ENCODE results near the gene NAV3. TPM values are rescaled to one million over a fixed set of nuclear protein-coding genes. Genes with fewer than 3 reads are reported as not detected.

Gene NAV3
- total and polyA plus RNA-seq, 2 of the 4 experiments (the other 2 are of a cell fraction) = 25.5 to 106 TPM

GRCh38 chr12:78189656-78190055 lies 359.0 kb downstream of the NAV3 start:
- TF ChIP-seq SMC3 (IDR thresholded peaks at IDR 0.05; ENCODE audit: low read depth, low read length) (no peak), MAFK (IDR thresholded peaks at IDR 0.05; ENCODE audit: low read depth, low read length) (no peak), MAZ (IDR thresholded peaks at IDR 0.05; ENCODE audit: borderline replicate concordance, low read depth, low read length) (no peak), CHD1 (IDR thresholded peaks at IDR 0.05; ENCODE audit: low read depth, low read length) (no peak), ELK1 (IDR thresholded peaks at IDR 0.05; ENCODE audit: borderline replicate concordance, low read depth, low read length) (no peak), USF2 (IDR thresholded peaks at IDR 0.05; ENCODE audit: low read depth, low read length) (no peak), FOS (IDR thresholded peaks at IDR 0.05; ENCODE audit: low read depth, low read length) (no peak), RFX5 (IDR thresholded peaks at IDR 0.05; ENCODE audit: low read depth, low read length) (no peak), CEBPB (IDR thresholded peaks at IDR 0.05; ENCODE audit: low read depth, low read length) (no peak), POLR2A (IDR thresholded peaks at IDR 0.05; ENCODE audit: low read depth, low read length) (no peak), NFE2L2 (IDR thresholded peaks at IDR 0.05; ENCODE audit: low read depth, low read length) (no peak), RCOR1 (IDR thresholded peaks at IDR 0.05; ENCODE audit: insufficient replicate concordance, low read length) (no peak), RAD21 (IDR thresholded peaks at IDR 0.05; ENCODE audit: low read length) (no peak), MXI1 (IDR thresholded peaks at IDR 0.05; ENCODE audit: borderline replicate concordance, low read depth, low read length) (no peak), BHLHE40 (IDR thresholded peaks at IDR 0.05; ENCODE audit: low read depth, low read length) (no peak), CTCF (conservative IDR thresholded peaks at IDR 0.05; ENCODE audit: low read depth, low read length) (no peak)
- Histone ChIP-seq H3K4me1 (ENCODE audit: control insufficient read depth, insufficient read depth, low read length) (peaks cover 6% of the 10 kb centered on the region; the same call in 1 of the 2 replicates), H3K23ac (ENCODE audit: low read depth, low read length) (no peak overlapping the region), H3K14ac (replicated peaks; ENCODE audit: low read depth, low read length) (no peak overlapping the region), H4K20me1 (ENCODE audit: insufficient read depth, low read length) (no peaks in the 10 kb centered on the region), H2BK15ac (ENCODE audit: low read depth, low read length) (no peak overlapping the region), H3K9ac (ENCODE audit: low read depth, low read length) (no peak overlapping the region), H3K79me1 (ENCODE audit: low read depth in 1 of 2, low read length in 2 of 2) (peaks cover 0 to 5% of the 10 kb centered on the region in 2 experiments; a peak in 1 of 4 replicates), H4K91ac (ENCODE audit: insufficient read depth, low read depth, low read length) (no peak overlapping the region; the same call in 1 of the 2 replicates), H3K4me3 (ENCODE audit: insufficient read depth, low read depth, low read length) (no peak overlapping the region), H3K27me3 (ENCODE audit: control insufficient read depth, insufficient read depth, low read length) (no peaks in the 10 kb centered on the region), H4K8ac (ENCODE audit: low read depth in 2 of 2, low read length in 2 of 2) (no peak overlapping the region), H3K18ac (ENCODE audit: low read depth, low read length) (no peak overlapping the region), H3K9me1 (ENCODE audit: insufficient read depth, low read length) (no peaks in the 10 kb centered on the region), H2BK120ac (ENCODE audit: low read depth, low read length) (0 out of 2 replicates have a peak overlapping the region, but pooled peaks have one; percentile 30), H3K36me3 (ENCODE audit: control insufficient read depth, insufficient read depth, low read length) (no peaks in the 10 kb centered on the region; the same call in 1 of the 2 replicates), H2AK5ac (ENCODE audit: low read depth, low read length) (no peak overlapping the region), H2BK20ac (ENCODE audit: low read depth, low read length) (no peak overlapping the region), H2BK5ac (ENCODE audit: low read depth, low read length, poor library complexity, severe bottlenecking) (peak overlapping the region; percentile 67), H3K9me3 (ENCODE audit: control insufficient read depth, insufficient read depth, low read length) (no peaks in the 10 kb centered on the region), H3K56ac (ENCODE audit: extremely low read depth, insufficient read depth, low read length) (no peak overlapping the region), H2AK9ac (replicated peaks; ENCODE audit: low read depth, low read length, poor library complexity) (no peak overlapping the region), H3K4me2 (ENCODE audit: low read depth, low read length) (no peak overlapping the region; the same call in 1 of the 2 replicates), H2AFZ (replicated peaks; ENCODE audit: low read length, poor library complexity) (no peak overlapping the region), H4K5ac (ENCODE audit: low read depth, low read length) (no peak overlapping the region), H3K27ac (ENCODE audit: insufficient read depth, low read length) (no peak overlapping the region), H3K4ac (ENCODE audit: low read depth, low read length) (no peak overlapping the region)
- intact Hi-C loops (cut with micrococcal nuclease) (loop anchor here (10.0 kb wide), 4 partner anchors 235 to 1185 kb away; partner anchors contain the start of gene SYT1), dilution Hi-C loops (cut with HindIII; ENCODE audit: low sequenced_read_pairs, unreplicated experiment) (no loop called here), in situ Hi-C loops (cut with MboI; ENCODE audit: low sequenced_read_pairs) (loop anchor here (10.0 to 25.0 kb wide), 2 partner anchors 985 to 1173 kb away; no protein-coding TSS in a partner anchor)
- BruUV-seq (replicated peaks) = no TSS peak
- no CpG with 5 or more reads among the region's 2 CpGs for whole genome bisulfite sequencing, 2 experiments (ENCODE audit: extremely low coverage in 2 of 2, insufficient read length in 1 of 2)
- ATAC-seq (ENCODE audit: low read depth) = peak; percentile 43
- ChIA-PET CTCF (interaction anchor here (0.7 kb wide), 1 partner anchor 1373 kb away, joined by 3 read pairs; no protein-coding TSS in a partner anchor), POLR2A (ENCODE audit: unreplicated experiment) (no interaction called here)
- peak; percentile 48 for DNase-seq

All from IMR-90 (cell line).